GM19467 (cell line): ENCODE data around the gene NYAP2.

ENCODE experiments used
- ATAC-seq: cut with Tn5 transposase; IDR thresholded peaks from one replicate; pipeline ENCODE4 v1.9.1; 2021; ENCODE audit warnings: mild to moderate bottlenecking, moderate library complexity; ENCODE audit not compliant: unreplicated experiment

NYAP2 gene

GRCh38 chr2:225614915-225615314 is 215.4 kb downstream of the NYAP2 start:
- ATAC-seq: no peak

GRCh38 chr2:225615514-225615913 is 216.0 kb downstream of the NYAP2 start:
- ATAC-seq: no peak

GRCh38 chr2:225616372-225616771 is 216.9 kb downstream of the NYAP2 start:
- no peak for ATAC-seq

- ATAC-seq: no peak
These were observed 217.3 kb downstream of the NYAP2 start for GRCh38 chr2:225616848-225617247.

- no peak for ATAC-seq
These were observed 220.7 kb downstream of the NYAP2 start for GRCh38 chr2:225620227-225620626.

GRCh38 chr2:225630824-225631533 is 231.5 kb downstream of the NYAP2 start:
- ATAC-seq: no peak

GRCh38 chr2:225632351-225632750 is 232.8 kb downstream of the NYAP2 start:
- no peak for ATAC-seq

GRCh38 chr2:225636558-225636957 is 237.0 kb downstream of the NYAP2 start:
- no peak for ATAC-seq

- no peak for ATAC-seq
These were observed 237.7 kb downstream of the NYAP2 start for GRCh38 chr2:225637259-225637658.

GRCh38 chr2:225640550-225640949 is 241.0 kb downstream of the NYAP2 start:
- ATAC-seq: no peak

GRCh38 chr2:225649274-225649673 is 249.8 kb downstream of the NYAP2 start:
- no peak for ATAC-seq

GRCh38 chr2:225650041-225650440 is 250.5 kb downstream of the NYAP2 start:
- no peak for ATAC-seq

- peak; percentile 73 for ATAC-seq
These were observed 261.0 kb downstream of the NYAP2 start for GRCh38 chr2:225660262-225661131.

- ATAC-seq: no peak
These were observed 262.6 kb downstream of the NYAP2 start for GRCh38 chr2:225662101-225662500.

- ATAC-seq: no peak
These were observed 267.9 kb downstream of the NYAP2 start for GRCh38 chr2:225667445-225667844.

GRCh38 chr2:225668606-225669266 is 269.2 kb downstream of the NYAP2 start:
- peak; percentile 87 for ATAC-seq

GRCh38 chr2:225670111-225670974 is 270.8 kb downstream of the NYAP2 start:
- ATAC-seq: no peak

GRCh38 chr2:225678792-225679191 is 279.3 kb downstream of the NYAP2 start:
- no peak for ATAC-seq

- no peak for ATAC-seq
These were observed 283.7 kb downstream of the NYAP2 start for GRCh38 chr2:225683258-225683657.

- no peak for ATAC-seq
These were observed 290.6 kb downstream of the NYAP2 start for GRCh38 chr2:225690153-225690552.

GRCh38 chr2:225691711-225692110 is 292.2 kb downstream of the NYAP2 start:
- no peak for ATAC-seq
